ENCODE results near the gene PAX8.

PAX8 gene

DNA sequence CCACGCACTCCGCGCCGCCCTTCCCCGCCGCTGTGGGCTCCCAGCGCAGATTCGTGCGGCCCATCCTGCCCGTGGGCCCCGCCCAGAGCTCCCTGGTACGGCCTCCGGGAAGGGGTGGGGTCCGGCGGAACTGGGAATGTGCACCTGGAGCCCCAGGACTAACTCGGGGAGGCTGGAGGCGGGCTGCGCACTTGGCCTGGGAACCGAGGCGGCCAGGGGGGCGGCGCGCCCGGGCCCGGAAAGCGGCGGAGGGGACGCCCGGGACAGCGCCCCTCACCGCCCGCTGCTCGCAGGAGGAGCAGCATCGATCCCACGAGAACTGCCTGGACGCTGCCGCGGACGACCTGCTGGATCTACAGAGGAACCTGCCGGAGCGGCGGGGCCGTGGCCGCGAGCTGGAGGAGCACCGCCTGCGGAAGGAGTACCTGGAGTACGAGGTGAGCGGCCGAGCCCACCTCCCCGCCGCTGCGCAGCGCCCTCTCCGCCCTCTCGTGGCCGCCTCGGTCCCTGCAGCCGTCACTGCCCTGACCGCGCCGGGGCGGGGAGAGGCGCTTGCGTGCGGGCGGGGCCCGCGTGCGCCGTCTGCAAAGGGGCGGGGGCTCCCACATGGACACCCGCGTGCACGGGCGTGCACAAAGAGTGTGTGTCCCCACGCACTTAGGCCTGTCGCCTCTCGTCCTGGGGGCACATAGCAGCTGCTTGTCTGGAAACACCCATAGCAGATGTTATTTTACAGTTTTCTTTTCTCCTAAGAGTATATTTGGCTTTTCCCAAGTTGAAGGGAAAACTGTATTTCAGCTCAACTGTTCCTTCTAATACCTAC is 79.7 kb downstream of the PAX8 start (continued):
- TF ChIP-seq OVOL3 (tag by site-specific recombination; IDR thresholded peaks at IDR 0.05) (no peak), ZNF792 (tag by site-specific recombination; IDR thresholded peaks at IDR 0.05) (no peak), ZNF266 (tag by site-specific recombination; IDR thresholded peaks at IDR 0.05; ENCODE audit: low read depth) (no peak), KLF10 (tag by site-specific recombination; IDR thresholded peaks at IDR 0.05) (0 out of 2 replicates have a peak, but pooled peaks have one; percentile 41), ZNF341 (tag by site-specific recombination; IDR thresholded peaks at IDR 0.05; ENCODE audit: low read depth) (peak; percentile 77), ZBTB44 (tag by site-specific recombination; IDR thresholded peaks at IDR 0.05) (no peak), ZNF48 (tag by site-specific recombination; IDR thresholded peaks at IDR 0.05) (no peak), ZNF514 (tag by site-specific recombination; IDR thresholded peaks at IDR 0.05) (no peak), ZSCAN18 (tag by site-specific recombination; IDR thresholded peaks at IDR 0.05) (no peak), ZNF114 (tag by site-specific recombination; IDR thresholded peaks at IDR 0.05) (no peak), ZBTB1 (tag by site-specific recombination; IDR thresholded peaks at IDR 0.05) (no peak), ZNF555 (tag by site-specific recombination; conservative IDR thresholded peaks at IDR 0.05) (no peak), ZNF175 (tag by site-specific recombination; IDR thresholded peaks at IDR 0.05) (no peak), BCL11B (tag by site-specific recombination; IDR thresholded peaks at IDR 0.05; ENCODE audit: low read depth) (no peak), ZNF449 (tag by site-specific recombination; IDR thresholded peaks at IDR 0.05) (0 out of 2 replicates have a peak, but pooled peaks have one; percentile 33), HOXC10 (CRISPR knock-in tag; IDR thresholded peaks at IDR 0.05) (no peak), OSR2 (tag by site-specific recombination; IDR thresholded peaks at IDR 0.05) (no peak), IKZF3 (tag by site-specific recombination; IDR thresholded peaks at IDR 0.05) (peak; percentile 51; the same call in 1 of the 2 replicates), PBX3 (CRISPR knock-in tag; IDR thresholded peaks at IDR 0.05) (peak; percentile 74; the same call in 1 of the 2 replicates), ZNF16 (tag by site-specific recombination; IDR thresholded peaks at IDR 0.05; ENCODE audit: low read depth) (no peak), ZNF645 (tag by site-specific recombination; IDR thresholded peaks at IDR 0.05) (no peak), REPIN1 (tag by site-specific recombination; IDR thresholded peaks at IDR 0.05; ENCODE audit: low read depth) (no peak; the same call in 1 of the 2 replicates), MEIS1 (CRISPR knock-in tag; IDR thresholded peaks at IDR 0.05; ENCODE audit: borderline replicate concordance) (no peak), GLI4 (tag by site-specific recombination; IDR thresholded peaks at IDR 0.05) (no peak), MYNN (tag by site-specific recombination; IDR thresholded peaks at IDR 0.05; ENCODE audit: borderline replicate concordance) (no peak), ZNF473 (tag by site-specific recombination; IDR thresholded peaks at IDR 0.05) (no peak), ZNF404 (tag by site-specific recombination; IDR thresholded peaks at IDR 0.05) (no peak), ZNF560 (tag by site-specific recombination; IDR thresholded peaks at IDR 0.05; ENCODE audit: borderline replicate concordance) (no peak), KLF8 (tag by site-specific recombination; IDR thresholded peaks at IDR 0.05) (peak; percentile 76; the same call in 1 of the 2 replicates)
- TF ChIP-seq, protein P1, sequence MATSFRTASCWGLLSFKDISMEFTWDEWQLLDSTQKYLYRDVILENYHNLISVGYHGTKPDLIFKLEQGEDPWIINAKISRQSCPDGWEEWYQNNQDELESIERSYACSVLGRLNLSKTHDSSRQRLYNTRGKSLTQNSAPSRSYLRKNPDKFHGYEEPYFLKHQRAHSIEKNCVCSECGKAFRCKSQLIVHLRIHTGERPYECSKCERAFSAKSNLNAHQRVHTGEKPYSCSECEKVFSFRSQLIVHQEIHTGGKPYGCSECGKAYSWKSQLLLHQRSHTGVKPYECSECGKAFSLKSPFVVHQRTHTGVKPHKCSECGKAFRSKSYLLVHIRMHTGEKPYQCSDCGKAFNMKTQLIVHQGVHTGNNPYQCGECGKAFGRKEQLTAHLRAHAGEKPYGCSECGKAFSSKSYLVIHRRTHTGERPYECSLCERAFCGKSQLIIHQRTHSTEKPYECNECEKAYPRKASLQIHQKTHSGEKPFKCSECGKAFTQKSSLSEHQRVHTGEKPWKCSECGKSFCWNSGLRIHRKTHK (tag by site-specific recombination; IDR thresholded peaks at IDR 0.05): no peak
- TF ChIP-seq, protein P2, sequence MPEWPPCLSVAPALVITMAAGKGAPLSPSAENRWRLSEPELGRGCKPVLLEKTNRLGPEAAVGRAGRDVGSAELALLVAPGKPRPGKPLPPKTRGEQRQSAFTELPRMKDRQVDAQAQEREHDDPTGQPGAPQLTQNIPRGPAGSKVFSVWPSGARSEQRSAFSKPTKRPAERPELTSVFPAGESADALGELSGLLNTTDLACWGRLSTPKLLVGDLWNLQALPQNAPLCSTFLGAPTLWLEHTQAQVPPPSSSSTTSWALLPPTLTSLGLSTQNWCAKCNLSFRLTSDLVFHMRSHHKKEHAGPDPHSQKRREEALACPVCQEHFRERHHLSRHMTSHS (tag by site-specific recombination; IDR thresholded peaks at IDR 0.05): no peak
